Omental fat pad (tissue), 4 donors: ENCODE results near the gene HIPK2. TPM values are rescaled to one million over a fixed set of nuclear protein-coding genes. Genes with fewer than 3 reads are reported as not detected.

ENCODE experiments used
- ATAC-seq: fragments of 150-250 bp; one replicate; pipeline ENCODE4 v1.9.1; 2016; ENCODE audit warnings: mild to moderate bottlenecking, moderate library complexity; ENCODE audit not compliant: low FRiP score
- DNase-seq: peaks from one replicate; pipeline ENCODE4 v3.0.0-alpha.2; 2019; ENCODE audit warnings: low spot score
- CTCF ChIP-seq, 3 donors: fragments of 450-650 bp; IDR thresholded peaks; one replicate each; pipeline ENCODE4 v1.5.1; 2016 to 2017; ENCODE audit warnings: antibody characterized with exemption in 3 of 3, mild to moderate bottlenecking in 3 of 3, moderate library complexity in 2 of 3
- total RNA-seq, 4 donors: library from RNA; depleted of rRNA; stranded (reverse); fragments of >200 nt; gene quantifications; one replicate each; pipeline ENCODE4 v1.1.0, GENCODE V29; 2016

The HIPK2 gene
- total RNA-seq, 4 donors from 2014 or later, result 39.6 to 90.3 (median 70.0) TPM

- no peak for DNase-seq
- no peak for ATAC-seq
Observed at GRCh38 chr7:139737221-139738100, 40.3 kb downstream of the HIPK2 start.

GRCh38 chr7:139735912-139736595 is 41.7 kb downstream of the HIPK2 start:
- DNase-seq (no peak), ATAC-seq (no peak)
- TF ChIP-seq CTCF (IDR thresholded peaks at IDR 0.05), result no peak

More at GRCh38 chr7:139737221-139738100, 40.3 kb downstream of the HIPK2 start:
- TF ChIP-seq CTCF (IDR thresholded peaks at IDR 0.05), result no peak

- TF ChIP-seq CTCF (IDR thresholded peaks at IDR 0.05), result no peak
- ATAC-seq (no peak), DNase-seq (no peak)
Observed at GRCh38 chr7:139735466-139735865, 42.3 kb downstream of the HIPK2 start.

- TF ChIP-seq CTCF (IDR thresholded peaks at IDR 0.05), result no peak
- ATAC-seq (peak; percentile 68), DNase-seq (no peak)
Observed at GRCh38 chr7:139734395-139734794, 43.4 kb downstream of the HIPK2 start.

- DNase-seq, result no peak
- ATAC-seq, result no peak
- TF ChIP-seq CTCF (IDR thresholded peaks at IDR 0.05), result no peak
Observed at GRCh38 chr7:139733751-139734150, 44.0 kb downstream of the HIPK2 start.

GRCh38 chr7:139732471-139733167 is 45.2 kb downstream of the HIPK2 start:
- ATAC-seq (no peak), DNase-seq (no peak)
- no peak for TF ChIP-seq CTCF (IDR thresholded peaks at IDR 0.05)
